ENCODE measurements around the gene MAP3K1. TPM values are rescaled to one million over a fixed set of nuclear protein-coding genes. Genes with fewer than 3 reads are reported as not detected.

MAP3K1 gene
- total and polyA plus RNA-seq, 4 donors: 2.4 to 15.4 (median 6.7) TPM

DNA sequence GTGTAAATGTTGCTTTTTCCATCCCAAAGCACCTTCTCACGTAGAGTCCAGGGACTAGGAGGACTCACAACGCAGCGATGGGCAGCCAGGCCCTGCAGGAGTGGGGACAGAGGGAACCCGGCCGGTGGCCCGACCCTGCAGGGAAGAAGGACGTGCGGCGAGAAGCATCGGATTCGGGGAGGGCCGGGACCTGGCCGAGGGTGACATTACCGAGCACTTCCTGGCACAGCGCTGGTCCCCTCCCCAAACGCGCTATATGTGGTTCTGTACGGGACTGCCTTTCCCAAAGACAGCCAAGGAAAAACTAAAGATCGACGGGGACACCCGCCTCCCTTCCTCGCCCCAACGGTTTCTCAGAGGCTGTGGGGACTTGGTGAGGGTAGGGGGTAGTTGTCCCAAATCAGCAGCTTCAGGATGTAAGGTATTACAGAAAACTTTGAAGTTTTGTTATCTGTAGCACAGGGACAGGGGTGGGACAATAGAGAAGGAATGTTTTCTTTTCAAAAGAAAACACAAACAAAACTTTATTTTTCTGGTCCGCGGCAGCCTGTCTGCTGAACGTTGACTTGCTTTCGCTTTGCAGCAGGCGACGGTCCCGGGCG lies 887 bp upstream of the MAP3K1 start:
- H3K27me3 ChIP-seq (ENCODE audit: control insufficient read depth in 4 of 4, insufficient read depth in 4 of 4, low read length in 3 of 4): no peaks in the 10 kb centered on the region
- H3K9me3 ChIP-seq (ENCODE audit: control insufficient read depth in 4 of 4, low read length in 3 of 4): no peaks in the 10 kb centered on the region
- H3K36me3 ChIP-seq (ENCODE audit: control insufficient read depth in 4 of 4, insufficient read depth in 3 of 4, low read depth in 1 of 4, low read length in 3 of 4): no peaks in the 10 kb centered on the region
- under 1% methylated on average over 31 of the region's 31 CpGs for WGBS
- TF ChIP-seq TAF1 (conservative IDR thresholded peaks at IDR 0.05): peak; percentile 38
- TF ChIP-seq HNF4G (IDR thresholded peaks at IDR 0.05): no peak
- TF ChIP-seq RAD21 (IDR thresholded peaks at IDR 0.05): peak; percentile 12 to 33
- TF ChIP-seq, protein P1, sequence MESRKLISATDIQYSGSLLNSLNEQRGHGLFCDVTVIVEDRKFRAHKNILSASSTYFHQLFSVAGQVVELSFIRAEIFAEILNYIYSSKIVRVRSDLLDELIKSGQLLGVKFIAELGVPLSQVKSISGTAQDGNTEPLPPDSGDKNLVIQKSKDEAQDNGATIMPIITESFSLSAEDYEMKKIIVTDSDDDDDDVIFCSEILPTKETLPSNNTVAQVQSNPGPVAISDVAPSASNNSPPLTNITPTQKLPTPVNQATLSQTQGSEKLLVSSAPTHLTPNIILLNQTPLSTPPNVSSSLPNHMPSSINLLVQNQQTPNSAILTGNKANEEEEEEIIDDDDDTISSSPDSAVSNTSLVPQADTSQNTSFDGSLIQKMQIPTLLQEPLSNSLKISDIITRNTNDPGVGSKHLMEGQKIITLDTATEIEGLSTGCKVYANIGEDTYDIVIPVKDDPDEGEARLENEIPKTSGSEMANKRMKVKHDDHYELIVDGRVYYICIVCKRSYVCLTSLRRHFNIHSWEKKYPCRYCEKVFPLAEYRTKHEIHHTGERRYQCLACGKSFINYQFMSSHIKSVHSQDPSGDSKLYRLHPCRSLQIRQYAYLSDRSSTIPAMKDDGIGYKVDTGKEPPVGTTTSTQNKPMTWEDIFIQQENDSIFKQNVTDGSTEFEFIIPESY (IDR thresholded peaks at IDR 0.05): no peak
- peaks cover 0 to 19% (median 9%) of the 10 kb centered on the region in 4 donors for H3K4me1 ChIP-seq (ENCODE audit: control insufficient read depth in 4 of 4, insufficient read depth in 4 of 4, low read length in 3 of 4)
- peak overlapping the region; percentile 70 to 99 (median 86) for H3K4me3 ChIP-seq (ENCODE audit: low read depth in 1 of 3, low read length in 3 of 3)
- DNase-seq (ENCODE audit: low spot score): peak; percentile 51
- peak overlapping the region; percentile 94 to 96 for H3K27ac ChIP-seq (ENCODE audit: low read depth in 1 of 2, low read length in 2 of 2)
- H3K9ac ChIP-seq (ENCODE audit: low read depth in 1 of 2, low read length in 2 of 2): peak overlapping the region; percentile 49 to 83

DNA sequence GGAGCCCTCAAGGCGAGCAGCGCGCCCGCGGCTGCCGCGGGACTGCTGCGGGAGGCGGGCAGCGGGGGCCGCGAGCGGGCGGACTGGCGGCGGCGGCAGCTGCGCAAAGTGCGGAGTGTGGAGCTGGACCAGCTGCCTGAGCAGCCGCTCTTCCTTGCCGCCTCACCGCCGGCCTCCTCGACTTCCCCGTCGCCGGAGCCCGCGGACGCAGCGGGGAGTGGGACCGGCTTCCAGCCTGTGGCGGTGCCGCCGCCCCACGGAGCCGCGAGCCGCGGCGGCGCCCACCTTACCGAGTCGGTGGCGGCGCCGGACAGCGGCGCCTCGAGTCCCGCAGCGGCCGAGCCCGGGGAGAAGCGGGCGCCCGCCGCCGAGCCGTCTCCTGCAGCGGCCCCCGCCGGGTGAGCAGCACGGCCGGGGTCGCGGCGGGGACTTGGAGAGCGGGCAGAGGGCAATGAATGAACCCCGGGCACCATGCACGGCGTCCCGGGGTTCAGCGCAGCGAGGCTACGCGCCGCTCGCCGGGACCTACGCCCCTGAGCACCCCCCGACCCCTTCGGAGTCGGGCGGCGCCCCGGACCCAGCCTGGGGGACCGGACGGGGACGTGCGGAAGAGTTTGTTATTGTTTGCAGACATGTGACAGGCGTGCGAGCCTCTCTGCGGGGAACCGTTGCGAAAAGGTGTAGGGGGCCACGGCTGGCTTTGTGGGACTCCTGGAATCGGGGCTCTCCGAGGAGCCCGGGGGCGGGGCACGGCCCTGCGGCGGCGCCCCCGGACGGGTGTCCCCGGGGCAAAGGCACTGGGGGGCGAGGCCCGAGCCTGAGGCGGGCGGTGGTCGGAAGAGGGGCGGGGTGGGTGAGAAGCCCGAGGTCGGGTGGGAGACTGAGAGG lies 553 bp downstream of the MAP3K1 start:
- WGBS: under 1% methylated on average over 116 of the region's 116 CpGs

More for the DNA sequence above, 553 bp downstream of the MAP3K1 start:
- Histone ChIP-seq H3K27me3 (ENCODE audit: control insufficient read depth in 4 of 4, insufficient read depth in 4 of 4, low read length in 3 of 4) (no peaks in the 10 kb centered on the region), H3K9me3 (ENCODE audit: control insufficient read depth in 4 of 4, low read length in 3 of 4) (no peaks in the 10 kb centered on the region), H3K36me3 (ENCODE audit: control insufficient read depth in 4 of 4, insufficient read depth in 3 of 4, low read depth in 1 of 4, low read length in 3 of 4) (no peaks in the 10 kb centered on the region), H3K27ac (ENCODE audit: low read depth in 1 of 2, low read length in 2 of 2) (peak overlapping the region; percentile 94 to 96), H3K9ac (ENCODE audit: low read depth in 1 of 2, low read length in 2 of 2) (peak overlapping the region; percentile 68 to 94), H3K4me3 (ENCODE audit: low read depth in 1 of 3, low read length in 3 of 3) (peak overlapping the region; percentile 79 to 99 (median 95)), H3K4me1 (ENCODE audit: control insufficient read depth in 4 of 4, insufficient read depth in 4 of 4, low read length in 3 of 4) (peaks cover 0 to 22% (median 10%) of the 10 kb centered on the region in 4 donors)
- TF ChIP-seq, protein P1 (IDR thresholded peaks at IDR 0.05): no peak
- TF ChIP-seq, protein P2, sequence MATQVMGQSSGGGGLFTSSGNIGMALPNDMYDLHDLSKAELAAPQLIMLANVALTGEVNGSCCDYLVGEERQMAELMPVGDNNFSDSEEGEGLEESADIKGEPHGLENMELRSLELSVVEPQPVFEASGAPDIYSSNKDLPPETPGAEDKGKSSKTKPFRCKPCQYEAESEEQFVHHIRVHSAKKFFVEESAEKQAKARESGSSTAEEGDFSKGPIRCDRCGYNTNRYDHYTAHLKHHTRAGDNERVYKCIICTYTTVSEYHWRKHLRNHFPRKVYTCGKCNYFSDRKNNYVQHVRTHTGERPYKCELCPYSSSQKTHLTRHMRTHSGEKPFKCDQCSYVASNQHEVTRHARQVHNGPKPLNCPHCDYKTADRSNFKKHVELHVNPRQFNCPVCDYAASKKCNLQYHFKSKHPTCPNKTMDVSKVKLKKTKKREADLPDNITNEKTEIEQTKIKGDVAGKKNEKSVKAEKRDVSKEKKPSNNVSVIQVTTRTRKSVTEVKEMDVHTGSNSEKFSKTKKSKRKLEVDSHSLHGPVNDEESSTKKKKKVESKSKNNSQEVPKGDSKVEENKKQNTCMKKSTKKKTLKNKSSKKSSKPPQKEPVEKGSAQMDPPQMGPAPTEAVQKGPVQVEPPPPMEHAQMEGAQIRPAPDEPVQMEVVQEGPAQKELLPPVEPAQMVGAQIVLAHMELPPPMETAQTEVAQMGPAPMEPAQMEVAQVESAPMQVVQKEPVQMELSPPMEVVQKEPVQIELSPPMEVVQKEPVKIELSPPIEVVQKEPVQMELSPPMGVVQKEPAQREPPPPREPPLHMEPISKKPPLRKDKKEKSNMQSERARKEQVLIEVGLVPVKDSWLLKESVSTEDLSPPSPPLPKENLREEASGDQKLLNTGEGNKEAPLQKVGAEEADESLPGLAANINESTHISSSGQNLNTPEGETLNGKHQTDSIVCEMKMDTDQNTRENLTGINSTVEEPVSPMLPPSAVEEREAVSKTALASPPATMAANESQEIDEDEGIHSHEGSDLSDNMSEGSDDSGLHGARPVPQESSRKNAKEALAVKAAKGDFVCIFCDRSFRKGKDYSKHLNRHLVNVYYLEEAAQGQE (IDR thresholded peaks at IDR 0.05): no peak
- no peak for TF ChIP-seq JUND (IDR thresholded peaks at IDR 0.05)
- no peak for TF ChIP-seq RXRA (IDR thresholded peaks at IDR 0.05)
- TF ChIP-seq, protein P3, sequence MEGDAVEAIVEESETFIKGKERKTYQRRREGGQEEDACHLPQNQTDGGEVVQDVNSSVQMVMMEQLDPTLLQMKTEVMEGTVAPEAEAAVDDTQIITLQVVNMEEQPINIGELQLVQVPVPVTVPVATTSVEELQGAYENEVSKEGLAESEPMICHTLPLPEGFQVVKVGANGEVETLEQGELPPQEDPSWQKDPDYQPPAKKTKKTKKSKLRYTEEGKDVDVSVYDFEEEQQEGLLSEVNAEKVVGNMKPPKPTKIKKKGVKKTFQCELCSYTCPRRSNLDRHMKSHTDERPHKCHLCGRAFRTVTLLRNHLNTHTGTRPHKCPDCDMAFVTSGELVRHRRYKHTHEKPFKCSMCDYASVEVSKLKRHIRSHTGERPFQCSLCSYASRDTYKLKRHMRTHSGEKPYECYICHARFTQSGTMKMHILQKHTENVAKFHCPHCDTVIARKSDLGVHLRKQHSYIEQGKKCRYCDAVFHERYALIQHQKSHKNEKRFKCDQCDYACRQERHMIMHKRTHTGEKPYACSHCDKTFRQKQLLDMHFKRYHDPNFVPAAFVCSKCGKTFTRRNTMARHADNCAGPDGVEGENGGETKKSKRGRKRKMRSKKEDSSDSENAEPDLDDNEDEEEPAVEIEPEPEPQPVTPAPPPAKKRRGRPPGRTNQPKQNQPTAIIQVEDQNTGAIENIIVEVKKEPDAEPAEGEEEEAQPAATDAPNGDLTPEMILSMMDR (IDR thresholded peaks at IDR 0.05; ENCODE audit: low read depth, low read length, missing input control): no peak
- TF ChIP-seq FOXA2 (IDR thresholded peaks at IDR 0.05): no peak
- TF ChIP-seq, protein P4, sequence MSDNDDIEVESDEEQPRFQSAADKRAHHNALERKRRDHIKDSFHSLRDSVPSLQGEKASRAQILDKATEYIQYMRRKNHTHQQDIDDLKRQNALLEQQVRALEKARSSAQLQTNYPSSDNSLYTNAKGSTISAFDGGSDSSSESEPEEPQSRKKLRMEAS (IDR thresholded peaks at IDR 0.05): no peak
- no peak for TF ChIP-seq HNF4A (conservative IDR thresholded peaks at IDR 0.05)
- peak; percentile 64 for DNase-seq (ENCODE audit: low spot score)
